Liver (tissue), 9 donors: ENCODE results near the gene TSPAN17. TPM values are rescaled to one million over a fixed set of nuclear protein-coding genes. Genes with fewer than 3 reads are reported as not detected.

Experiments used
- DNase-seq: peaks from one replicate; pipeline ENCODE4 v3.0.0-alpha.2; 2017; ENCODE audit warnings: low spot score
- H3K27ac ChIP-seq, 2 donors: one replicate each; pipeline ENCODE4 v1.7.0; 2013; ENCODE audit warnings: inconsistent platforms in 2 of 2, low read length in 2 of 2, control low read depth in 1 of 2, low read depth in 1 of 2, mild to moderate bottlenecking in 1 of 2
- H3K27me3 ChIP-seq, 4 donors: one replicate each; pipeline versions ENCODE4 v1.6.1 to v1.7.0; 2013; ENCODE audit warnings: low read length in 3 of 4, inconsistent platforms in 1 of 4, mild to moderate bottlenecking in 1 of 4, moderate library complexity in 1 of 4; ENCODE audit not compliant: control insufficient read depth in 4 of 4, insufficient read depth in 4 of 4
- H3K36me3 ChIP-seq, 4 donors: one replicate each; pipeline versions ENCODE4 v1.6.1 to v1.7.0; 2013; ENCODE audit warnings: low read length in 3 of 4, mild to moderate bottlenecking in 3 of 4, low read depth in 1 of 4, moderate library complexity in 1 of 4; ENCODE audit not compliant: control insufficient read depth in 4 of 4, insufficient read depth in 3 of 4
- H3K4me1 ChIP-seq, 4 donors: one replicate each; pipeline versions ENCODE4 v1.6.1 to v1.7.0; 2013; ENCODE audit warnings: low read length in 3 of 4, mild to moderate bottlenecking in 3 of 4, moderate library complexity in 1 of 4; ENCODE audit not compliant: control insufficient read depth in 4 of 4, insufficient read depth in 4 of 4
- H3K4me3 ChIP-seq, 3 donors: one replicate each; pipeline versions ENCODE4 v1.6.1 to v1.7.0; 2013; ENCODE audit warnings: low read length in 3 of 3, control low read depth in 1 of 3, low read depth in 1 of 3, mild to moderate bottlenecking in 1 of 3
- H3K9ac ChIP-seq, 2 donors: one replicate each; pipeline ENCODE4 v1.7.0; 2013; ENCODE audit warnings: low read length in 2 of 2, mild to moderate bottlenecking in 2 of 2, moderate library complexity in 2 of 2, control low read depth in 1 of 2, low read depth in 1 of 2
- H3K9me3 ChIP-seq, 4 donors: one replicate each; pipeline versions ENCODE4 v1.6.1 to v1.7.0; 2013; ENCODE audit warnings: low read length in 3 of 4; ENCODE audit not compliant: control insufficient read depth in 4 of 4
- ATF3 ChIP-seq: IDR thresholded peaks from 2 replicates; pipeline ENCODE4 v1.6.1; 2016; ENCODE audit warnings: antibody characterized with exemption
- CTCF ChIP-seq: fragments of 150-350 bp; IDR thresholded peaks from 2 replicates; pipeline ENCODE4 v1.5.1; 2017; ENCODE audit warnings: improper control_type of control experiment, low read depth, low read length; ENCODE audit not compliant: missing input control
- EGR1 ChIP-seq, 2 donors: IDR thresholded peaks; 2 replicates each; pipeline ENCODE4 v1.6.1; 2016 to 2018; ENCODE audit warnings: antibody characterized with exemption in 2 of 2, low read depth in 2 of 2
- FOXA1 ChIP-seq: IDR thresholded peaks from 2 replicates; pipeline ENCODE4 v1.6.1; 2016; ENCODE audit warnings: antibody characterized with exemption
- FOXA2 ChIP-seq: IDR thresholded peaks from 2 replicates; pipeline ENCODE4 v1.6.1; 2016; ENCODE audit warnings: antibody characterized with exemption
- GABPA ChIP-seq, 2 donors: IDR thresholded peaks in 1 of 2; conservative IDR thresholded peaks in 1 of 2; 2 replicates each; pipeline ENCODE4 v1.6.1; 2016; ENCODE audit warnings: antibody characterized with exemption in 2 of 2, mild to moderate bottlenecking in 1 of 2, moderate library complexity in 1 of 2
- HNF4A ChIP-seq, 2 donors: conservative IDR thresholded peaks; 2 replicates each; pipeline ENCODE4 v1.6.1; 2016; ENCODE audit warnings: antibody characterized with exemption in 2 of 2, mild to moderate bottlenecking in 2 of 2
- HNF4G ChIP-seq: IDR thresholded peaks from 2 replicates; pipeline ENCODE4 v1.6.1; 2016; ENCODE audit warnings: antibody characterized with exemption
- JUND ChIP-seq, 2 donors: IDR thresholded peaks; 2 replicates each; pipeline ENCODE4 v1.6.1; 2016; ENCODE audit warnings: antibody characterized with exemption in 2 of 2
- MAX ChIP-seq: IDR thresholded peaks from 2 replicates; pipeline ENCODE4 v1.6.1; 2016; ENCODE audit warnings: antibody characterized with exemption
- NR2F2 ChIP-seq: IDR thresholded peaks from 2 replicates; pipeline ENCODE4 v1.6.1; 2016; ENCODE audit warnings: antibody characterized with exemption
- RAD21 ChIP-seq, 2 donors: IDR thresholded peaks; 2 replicates each; pipeline ENCODE4 v1.6.1; 2016; ENCODE audit warnings: antibody characterized with exemption in 2 of 2, mild to moderate bottlenecking in 2 of 2
- REST ChIP-seq: IDR thresholded peaks from 2 replicates; pipeline ENCODE4 v1.6.1; 2016; ENCODE audit warnings: antibody characterized with exemption, mild to moderate bottlenecking
- RXRA ChIP-seq, 2 donors: IDR thresholded peaks; 2 replicates each; pipeline ENCODE4 v1.6.1; 2017 to 2018; ENCODE audit warnings: antibody characterized with exemption in 2 of 2, mild to moderate bottlenecking in 1 of 2
- SP1 ChIP-seq: IDR thresholded peaks from 2 replicates; pipeline ENCODE4 v1.6.1; 2018; ENCODE audit warnings: antibody characterized with exemption, mild to moderate bottlenecking
- TAF1 ChIP-seq: conservative IDR thresholded peaks from 2 replicates; pipeline ENCODE4 v1.6.1; 2016; ENCODE audit warnings: antibody characterized with exemption, mild to moderate bottlenecking
- YY1 ChIP-seq: IDR thresholded peaks from 2 replicates; pipeline ENCODE4 v1.6.1; 2016; ENCODE audit warnings: antibody characterized with exemption, mild to moderate bottlenecking
- ZBTB33 ChIP-seq: IDR thresholded peaks from 2 replicates; pipeline ENCODE4 v1.6.1; 2016; ENCODE audit warnings: antibody characterized with exemption
- WGBS: extraction: QIAGEN DNeasy Blood & Tissue Kit; methylation state at CpG from one replicate; pipeline ENCODE4 v1.1.7; 2013; 5-methylcytosine and 5-hydroxymethylcytosine counted together
- polyA plus RNA-seq, 2 donors: library from polyadenylated mRNA; stranded (reverse) in 1 of 2; unstranded in 1 of 2; fragments of 200-250 nt in 1 of 2; fragments of >200 nt in 1 of 2; fragmentation: Nextera tagmentation in 1 of 2; extraction: Ambion mirVana in 1 of 2; gene quantifications; one replicate each; pipeline versions ENCODE4 v1.2.1 to v1.2.3, GENCODE V29; 2013 to 2015
- total RNA-seq, 2 donors: library from RNA; depleted of rRNA; stranded (reverse); fragments of >200 nt; gene quantifications; one replicate each; pipeline ENCODE4 v1.2.3, GENCODE V29; 2014
- donor health status: healthy.
- donor health status: healthy.
- donor health status: healthy.
- donor health status: healthy.
- donor health status: healthy.

TSPAN17 gene
- total and polyA plus RNA-seq, 4 donors, result 5.7 to 43.4 (median 16.2) TPM

- Histone ChIP-seq H3K4me1 (no peaks in the 10 kb centered on the region), H3K4me3 (no peak overlapping the region), H3K27ac (no peak overlapping the region), H3K9me3 (no peaks in the 10 kb centered on the region), H3K27me3 (peaks cover 0 to 2% (median 0%) of the 10 kb centered on the region in 4 donors), H3K36me3 (no peaks in the 10 kb centered on the region), H3K9ac (no peak overlapping the region)
- WGBS, result 67% methylated on average over 18 of the region's 18 CpGs
- TF ChIP-seq GABPA (IDR thresholded peaks at IDR 0.05 in 1 of 2, conservative IDR thresholded peaks at IDR 0.05 in 1 of 2) (no peak), REST (no peak), FOXA2 (no peak), HNF4G (no peak), RAD21 (IDR thresholded peaks at IDR 0.05) (no peak), EGR1 (IDR thresholded peaks at IDR 0.05; ENCODE audit: low read depth in 2 of 2) (no peak), ZBTB33 (no peak), NR2F2 (no peak), RXRA (IDR thresholded peaks at IDR 0.05) (no peak), CTCF (no peak), ATF3 (no peak), HNF4A (conservative IDR thresholded peaks at IDR 0.05) (no peak), JUND (IDR thresholded peaks at IDR 0.05) (no peak), SP1 (no peak), FOXA1 (no peak), YY1 (no peak), MAX (no peak), TAF1 (no peak)
- no peak for DNase-seq
These were observed 24.8 kb downstream of the TSPAN17 start for GRCh38 chr5:176671890-176672747.
